HEK293 (cell line): ENCODE data around the gene CSRP1.

Experiments
- CTCF ChIA-PET: fragments of 350-600 bp; formaldehyde crosslinking; extraction: SDS; loops from one replicate; lab custom pipeline; 2021; ENCODE audit warnings: antibody characterized with exemption; lab: Yijun Ruan, JAX
- POLR2A ChIA-PET: fragments of 300-600 bp; formaldehyde crosslinking; extraction: SDS; loops from one replicate; lab custom pipeline; 2020; ENCODE audit warnings: antibody characterized with exemption, inconsistent platforms; lab: Yijun Ruan, JAX
- H3K27ac ChIP-seq: fragments of 200-500 bp; sonication (Bioruptor generic); 2 replicates; pipeline ENCODE4 v1.5.1; 2014; ENCODE audit warnings: low read depth, low read length, control low read depth, inconsistent platforms; ENCODE audit errors: extremely low read depth
- H3K36me3 ChIP-seq, 2 experiments: fragments of 200-500 bp in 1 of 2; sonication (Bioruptor generic) in 1 of 2; 1 replicate in 1 of 2; 2 replicates in 1 of 2; pipeline ENCODE4 v1.5.1; 2014 to 2017; ENCODE audit warnings: inconsistent platforms in 2 of 2, low read length in 2 of 2; ENCODE audit not compliant: control insufficient read depth in 2 of 2, insufficient read depth in 1 of 2
- H3K4me1 ChIP-seq: fragments of 200-500 bp; sonication (Bioruptor generic); 2 replicates; pipeline ENCODE4 v1.5.1; 2014; ENCODE audit warnings: mild to moderate bottlenecking, low read length, inconsistent platforms; ENCODE audit not compliant: control insufficient read depth, insufficient read depth
- H3K4me3 ChIP-seq: 2 replicates; pipeline ENCODE4 v1.5.1; 2011; ENCODE audit warnings: low read depth, mild to moderate bottlenecking, control low read depth, low read length, moderate library complexity
- H3K9me3 ChIP-seq: fragments of 200-500 bp; sonication (Bioruptor generic); 2 replicates; pipeline ENCODE4 v1.5.1; 2014; ENCODE audit warnings: low read depth, low read length, inconsistent platforms; ENCODE audit not compliant: control insufficient read depth, insufficient read depth
- BCL11B ChIP-seq: fragments of 450-650 bp; formaldehyde crosslinking; IDR thresholded peaks from 2 replicates; pipeline ENCODE4 v1.5.1; 2016; ENCODE audit warnings: low read depth, missing biosample characterization, missing genetic modification characterization
- CTCF ChIP-seq: fragments of 450-650 bp; formaldehyde crosslinking; IDR thresholded peaks from 2 replicates; pipeline ENCODE4 v1.5.1; 2016; ENCODE audit warnings: missing biosample characterization, missing genetic modification characterization
- KLF7 ChIP-seq: fragments of 450-650 bp; formaldehyde crosslinking; IDR thresholded peaks from 2 replicates; pipeline ENCODE4 v1.5.1; 2016; ENCODE audit warnings: missing biosample characterization, missing genetic modification characterization, borderline replicate concordance
- KLF8 ChIP-seq: fragments of 450-650 bp; formaldehyde crosslinking; IDR thresholded peaks from 2 replicates; pipeline ENCODE4 v1.5.1; 2016; ENCODE audit warnings: missing biosample characterization, missing genetic modification characterization
- KLF9 ChIP-seq: fragments of 450-650 bp; formaldehyde crosslinking; IDR thresholded peaks from 2 replicates; pipeline ENCODE4 v1.5.1; 2016; ENCODE audit warnings: missing biosample characterization, missing genetic modification characterization, low read depth
- MEIS1 ChIP-seq: sonication (generic); formaldehyde crosslinking; IDR thresholded peaks from 2 replicates; pipeline ENCODE4 v1.8.1; 2022; ENCODE audit warnings: missing genetic modification reagents, mild to moderate bottlenecking, borderline replicate concordance
- YY2 ChIP-seq: fragments of 450-650 bp; formaldehyde crosslinking; IDR thresholded peaks from 2 replicates; pipeline ENCODE4 v1.5.1; 2016; ENCODE audit warnings: missing biosample characterization, missing genetic modification characterization
- ZBTB48 ChIP-seq: fragments of 450-650 bp; formaldehyde crosslinking; IDR thresholded peaks from 2 replicates; pipeline ENCODE4 v1.5.1; 2016; ENCODE audit warnings: missing biosample characterization, missing genetic modification characterization
- ZBTB49 ChIP-seq: fragments of 450-650 bp; formaldehyde crosslinking; IDR thresholded peaks from 2 replicates; pipeline ENCODE4 v1.5.1; 2016; ENCODE audit warnings: missing biosample characterization, missing genetic modification characterization, low read depth
- ZEB2 ChIP-seq: fragments of 450-650 bp; formaldehyde crosslinking; IDR thresholded peaks from 2 replicates; pipeline ENCODE4 v1.5.1; 2016; ENCODE audit warnings: missing biosample characterization, missing genetic modification characterization
- ZFP3 ChIP-seq: fragments of 450-650 bp; formaldehyde crosslinking; IDR thresholded peaks from 2 replicates; pipeline ENCODE4 v1.5.1; 2016; ENCODE audit warnings: low read depth, missing biosample characterization, missing genetic modification characterization
- ZFP37 ChIP-seq: fragments of 450-650 bp; formaldehyde crosslinking; IDR thresholded peaks from 2 replicates; pipeline ENCODE4 v1.5.1; 2016; ENCODE audit warnings: missing biosample characterization, missing genetic modification characterization
- ZNF132 ChIP-seq: fragments of 450-650 bp; formaldehyde crosslinking; IDR thresholded peaks from 2 replicates; pipeline ENCODE4 v1.5.1; 2017; ENCODE audit warnings: missing biosample characterization, missing genetic modification characterization, borderline replicate concordance
- ZNF169 ChIP-seq: fragments of 450-650 bp; formaldehyde crosslinking; IDR thresholded peaks from 2 replicates; pipeline ENCODE4 v1.5.1; 2016; ENCODE audit warnings: missing biosample characterization, missing genetic modification characterization
- ZNF18 ChIP-seq: fragments of 450-650 bp; formaldehyde crosslinking; IDR thresholded peaks from 2 replicates; pipeline ENCODE4 v1.5.1; 2016; ENCODE audit warnings: missing biosample characterization, missing genetic modification characterization
- ZNF221 ChIP-seq: fragments of 450-650 bp; formaldehyde crosslinking; IDR thresholded peaks from 2 replicates; pipeline ENCODE4 v1.5.1; 2017; ENCODE audit warnings: missing biosample characterization, missing genetic modification characterization, borderline replicate concordance
- ZNF23 ChIP-seq: fragments of 450-650 bp; formaldehyde crosslinking; IDR thresholded peaks from 2 replicates; pipeline ENCODE4 v1.5.1; 2016; ENCODE audit warnings: missing biosample characterization, missing genetic modification characterization, borderline replicate concordance
- ZNF311 ChIP-seq: fragments of 450-650 bp; formaldehyde crosslinking; IDR thresholded peaks from 2 replicates; pipeline ENCODE4 v1.5.1; 2017; ENCODE audit warnings: missing biosample characterization, missing genetic modification characterization, borderline replicate concordance
- ZNF335 ChIP-seq: fragments of 450-650 bp; formaldehyde crosslinking; conservative IDR thresholded peaks from 2 replicates; pipeline ENCODE4 v1.5.1; 2016; ENCODE audit warnings: missing biosample characterization, missing genetic modification characterization
- ZNF391 ChIP-seq: fragments of 450-650 bp; formaldehyde crosslinking; IDR thresholded peaks from 2 replicates; pipeline ENCODE4 v1.5.1; 2016; ENCODE audit warnings: low read depth, missing biosample characterization, missing genetic modification characterization, borderline replicate concordance
- ZNF423 ChIP-seq: fragments of 450-650 bp; formaldehyde crosslinking; IDR thresholded peaks from 2 replicates; pipeline ENCODE4 v1.5.1; 2016; ENCODE audit warnings: missing biosample characterization, missing genetic modification characterization
- ZNF561 ChIP-seq: fragments of 450-650 bp; IDR thresholded peaks from 2 replicates; pipeline ENCODE4 v1.5.1; 2018; ENCODE audit warnings: missing biosample characterization, missing genetic modification characterization, borderline replicate concordance
- ZNF629 ChIP-seq: fragments of 450-650 bp; formaldehyde crosslinking; IDR thresholded peaks from 2 replicates; pipeline ENCODE4 v1.5.1; 2017; ENCODE audit warnings: missing biosample characterization, missing genetic modification characterization
- ZNF664 ChIP-seq: fragments of 450-650 bp; formaldehyde crosslinking; IDR thresholded peaks from 2 replicates; pipeline ENCODE4 v1.5.1; 2016; ENCODE audit warnings: missing biosample characterization, missing genetic modification characterization
- ZNF747 ChIP-seq: fragments of 450-650 bp; formaldehyde crosslinking; IDR thresholded peaks from 2 replicates; pipeline ENCODE4 v1.5.1; 2016; ENCODE audit warnings: missing biosample characterization, missing genetic modification characterization

CSRP1 gene

GRCh38 chr1:201487742-201488141 lies 19.2 kb downstream of the CSRP1 start:
- Histone ChIP-seq H3K27ac (no peak overlapping the region), H3K9me3 (no peaks in the 10 kb centered on the region), H3K36me3 (no peaks in the 10 kb centered on the region), H3K4me1 (no peaks in the 10 kb centered on the region), H3K4me3 (no peak overlapping the region)
- POLR2A ChIA-PET: interaction anchor here (0.8 to 1.0 kb wide), 2 partner anchors 11 to 24 kb away, joined by 3 to 9 read pairs; no protein-coding TSS in a partner anchor
- CTCF ChIA-PET: interaction anchor here (0.6 to 14.9 kb wide), 5 partner anchors 10 to 50 kb away, joined by 3 to 471 read pairs (median 4); no protein-coding TSS in a partner anchor
- TF ChIP-seq ZNF391 (no peak), ZNF23 (tag by site-specific recombination) (no peak), MEIS1 (no peak), KLF9 (tag by site-specific recombination) (no peak), YY2 (tag by site-specific recombination) (no peak), BCL11B (tag by site-specific recombination) (no peak), ZFP37 (tag by site-specific recombination) (no peak), ZNF221 (tag by site-specific recombination) (no peak), ZNF423 (tag by site-specific recombination) (no peak), ZBTB48 (tag by site-specific recombination) (no peak), KLF8 (no peak), ZNF561 (tag by site-specific recombination) (no peak), ZNF629 (tag by site-specific recombination) (no peak), ZNF18 (tag by site-specific recombination) (no peak), ZFP3 (no peak)

GRCh38 chr1:201486187-201486586 lies 20.7 kb downstream of the CSRP1 start:
- H3K4me1 ChIP-seq: no peaks in the 10 kb centered on the region
- POLR2A ChIA-PET: no interaction called here

More at GRCh38 chr1:201486187-201486586, 20.7 kb downstream of the CSRP1 start:
- Histone ChIP-seq H3K4me3 (no peak overlapping the region), H3K9me3 (no peaks in the 10 kb centered on the region), H3K27ac (no peak overlapping the region), H3K36me3 (no peaks in the 10 kb centered on the region)
- CTCF ChIA-PET: interaction anchor here (0.8 to 14.9 kb wide), 6 partner anchors 17 to 44 kb away, joined by 4 to 471 read pairs (median 5); partner anchors contain the start of gene CSRP1
- TF ChIP-seq ZBTB49: no peak
- TF ChIP-seq CTCF: no peak
- no peak for TF ChIP-seq ZNF664 (tag by site-specific recombination)
- no peak for TF ChIP-seq ZNF311 (tag by site-specific recombination)
- TF ChIP-seq ZNF747 (tag by site-specific recombination): no peak
- no peak for TF ChIP-seq ZNF169 (tag by site-specific recombination)
- no peak for TF ChIP-seq ZEB2 (tag by site-specific recombination)
- TF ChIP-seq ZNF335: no peak
- no peak for TF ChIP-seq KLF7
- no peak for TF ChIP-seq ZNF132 (tag by site-specific recombination)
- no peak for TF ChIP-seq ZBTB48 (tag by site-specific recombination)
